K562 (cell line): ENCODE data around the gene FBXW12. TPM values are rescaled to one million over a fixed set of nuclear protein-coding genes. Genes with fewer than 3 reads are reported as not detected.
A peak's percentile ranks its signal among the peaks of the same experiment; 100 is the strongest.

Experiments used
- ATAC-seq: fragments of 200-7000 bp; cut with Tn5 transposase; 3 replicates; pipeline ENCODE4 v1.9.1; 2020; ENCODE audit warnings: moderate library complexity
- BruUV-seq: library from RNA; stranded (reverse); fragments of 400-500 nt; replicated peaks from 2 replicates; lab custom pipeline; 2021; lab: Mats Ljungman, UMichigan
- CTCF ChIA-PET: fragments of 300-600 bp; formaldehyde crosslinking; extraction: SDS; loops from one replicate; lab custom pipeline; 2021; ENCODE audit warnings: low intra/inter-chr PET ratio; lab: Yijun Ruan, JAX
- POLR2A ChIA-PET: fragments of 300-600, 350-650 bp; sonication (Branson Sonifier 250); formaldehyde crosslinking; extraction: SDS; loops from one replicate; lab custom pipeline; 2021; ENCODE audit warnings: antibody characterized with exemption, inconsistent platforms; lab: Yijun Ruan, JAX
- DNase-seq, 4 experiments: peaks; one replicate each; pipeline versions ENCODE4 v3.0.0 to v3.0.0-alpha.2; 2011 to 2018; ENCODE audit warnings: low spot score in 3 of 4, mixed read lengths in 3 of 4; ENCODE audit errors: extremely low read depth in 1 of 4
- FAIRE-seq: peaks from 2 replicates; lab custom pipeline; 2011; peaks lifted over from hg19 to GRCh38; lab: Jason Lieb, UNC
- H2AFZ ChIP-seq: 2 replicates; pipeline ENCODE4 v1.6.0; 2011; ENCODE audit warnings: low read depth, low read length, control low read depth, inconsistent platforms
- H3K27ac ChIP-seq: fragments of 200-600 bp; 3 replicates; pipeline ENCODE4 v1.8.0; 2011; ENCODE audit warnings: low read depth, mild to moderate bottlenecking, control low read depth, inconsistent platforms, low read length, moderate library complexity, mixed read lengths; ENCODE audit errors: extremely low read depth
- H3K27me3 ChIP-seq, 2 experiments: fragments of 300-600 bp in 1 of 2; 2 replicates in 1 of 2; 3 replicates in 1 of 2; pipeline versions ENCODE4 v1.6.0 to v1.8.0; 2011; ENCODE audit warnings: inconsistent platforms in 2 of 2, low read length in 2 of 2, mild to moderate bottlenecking in 1 of 2, mixed read lengths in 1 of 2, moderate library complexity in 1 of 2; ENCODE audit not compliant: control insufficient read depth in 2 of 2, insufficient read depth in 2 of 2
- H3K36me3 ChIP-seq: fragments of 300-600 bp; 3 replicates; pipeline ENCODE4 v1.8.0; 2011; ENCODE audit warnings: mild to moderate bottlenecking, low read length, inconsistent platforms; ENCODE audit not compliant: control insufficient read depth, insufficient read depth
- H3K4me1 ChIP-seq, 2 experiments: fragments of 200-600 bp in 1 of 2; replicated peaks in 1 of 2; 2 replicates in 1 of 2; 3 replicates in 1 of 2; pipeline versions ENCODE4 v1.5.1 to v1.8.0; 2011; ENCODE audit warnings: inconsistent platforms in 2 of 2, low read length in 2 of 2, mild to moderate bottlenecking in 1 of 2, mixed read lengths in 1 of 2, moderate library complexity in 1 of 2; ENCODE audit not compliant: control insufficient read depth in 2 of 2, insufficient read depth in 2 of 2
- H3K4me2 ChIP-seq: 2 replicates; pipeline ENCODE4 v1.6.1; 2011; ENCODE audit warnings: low read length, control low read depth, inconsistent platforms, mixed read lengths; ENCODE audit not compliant: insufficient read depth
- H3K4me3 ChIP-seq: fragments of 200-600 bp; sonication (generic), shearing (Covaris generic); 2 replicates; pipeline ENCODE4 v1.5.1; 2016; ENCODE audit warnings: control low read depth, inconsistent platforms
- H3K79me2 ChIP-seq: fragments of 200-600 bp; 3 replicates; pipeline ENCODE4 v1.8.0; 2011; ENCODE audit warnings: low read length, inconsistent platforms; ENCODE audit not compliant: control insufficient read depth, insufficient read depth
- H3K9ac ChIP-seq, 2 experiments: 2 replicates each; pipeline versions ENCODE4 v1.6.0 to v1.6.1; 2011; ENCODE audit warnings: low read depth in 2 of 2, low read length in 2 of 2, control low read depth in 1 of 2, inconsistent platforms in 1 of 2, mild to moderate bottlenecking in 1 of 2, mixed read lengths in 1 of 2; ENCODE audit not compliant: insufficient read depth in 1 of 2
- H3K9me1 ChIP-seq: one replicate; pipeline ENCODE4 v1.6.0; 2011; ENCODE audit warnings: inconsistent platforms, mild to moderate bottlenecking, low read length, moderate library complexity; ENCODE audit not compliant: control insufficient read depth, insufficient read depth
- H3K9me3 ChIP-seq: replicated peaks from 2 replicates; pipeline ENCODE4 v1.5.1; 2011; ENCODE audit warnings: low read depth, low read length, inconsistent platforms; ENCODE audit not compliant: control insufficient read depth, insufficient read depth
- H4K20me1 ChIP-seq: replicated peaks from 2 replicates; pipeline ENCODE4 v1.6.1; 2011; ENCODE audit warnings: low read length, inconsistent platforms, mixed read lengths; ENCODE audit not compliant: control insufficient read depth, insufficient read depth
- HMGXB4 ChIP-seq: sonication (generic); formaldehyde crosslinking; IDR thresholded peaks from 2 replicates; pipeline ENCODE4 v1.8.1; 2023; ENCODE audit warnings: mild to moderate bottlenecking, missing genetic modification reagents
- NFIC ChIP-seq: fragments of 450-650 bp; IDR thresholded peaks from 2 replicates; pipeline ENCODE4 v1.6.1; 2017; ENCODE audit warnings: mild to moderate bottlenecking, inconsistent platforms
- PRDM10 ChIP-seq: fragments of 450-650 bp; IDR thresholded peaks from 2 replicates; pipeline ENCODE4 v1.6.1; 2018; ENCODE audit not compliant: partially characterized antibody
- USF1 ChIP-seq: sonication (generic); formaldehyde crosslinking; IDR thresholded peaks from 2 replicates; pipeline ENCODE4 v1.9.0; 2022; ENCODE audit warnings: mild to moderate bottlenecking, missing genetic modification reagents
- WGBS: fragments of 100-300 bp; shearing (Covaris generic); methylation state at CpG from one replicate; pipeline ENCODE4 v1.1.6; 2016; ENCODE audit warnings: low coverage, mixed read lengths; ENCODE audit not compliant: insufficient coverage; ENCODE audit errors: missing lambda C conversion rate; 5-methylcytosine and 5-hydroxymethylcytosine counted together
- in situ Hi-C: fragments of 300-500 bp; cut with MboI; formaldehyde crosslinking; loops from 4 replicates; pipeline ENCODE4 v1.15.0; 2018; ENCODE audit warnings: inconsistent platforms, mixed read lengths
- intact Hi-C: fragments of 100-400 bp; cut with micrococcal nuclease; formaldehyde crosslinking; loops from 2 replicates; pipeline ENCODE4 v1.14.2; 2022
- polyA plus RNA-seq, 8 experiments: library from polyadenylated mRNA; depleted of rRNA in 4 of 8; stranded (reverse) in 5 of 8; unstranded in 3 of 8; fragments of >200 nt; fragmentation: Nextera tagmentation in 2 of 8; fragmentation: Illumina TruSeq in 1 of 8; extraction: Ambion mirVana in 2 of 8; extraction: Trizol in 1 of 8; gene quantifications; 2 replicates each; pipeline versions ENCODE4 v1.2.1 to v1.2.3, GENCODE V29; 2011 to 2014; ENCODE audit warnings: inconsistent platforms in 1 of 8, missing spikeins in 1 of 8
- total RNA-seq, 7 experiments: library from RNA; depleted of rRNA in 6 of 7; stranded (reverse); fragments of >200 nt in 6 of 7; fragmentation: Illumina TruSeq in 2 of 7; extraction: Trizol in 2 of 7; gene quantifications; 2 replicates each; pipeline versions ENCODE4 v1.2.1 to v1.2.3, GENCODE V29; 2011 to 2021; ENCODE audit warnings: low replicate concordance in 1 of 7

The FBXW12 gene
- total and polyA plus RNA-seq, 9 of the 15 experiments (the other 6 are each of a cell fraction or from before 2014, with no cell fraction given), result 0.04 to 0.07 (median 0.06) TPM; not detected in 6

- no TSS peak for BruUV-seq
- Histone ChIP-seq H3K9me3 (no peaks in the 10 kb centered on the region), H3K36me3 (no peaks in the 10 kb centered on the region), H3K9me1 (no peaks in the 10 kb centered on the region), H3K9ac (no peak overlapping the region; a peak in 1 of 4 replicates), H3K4me3 (no peak overlapping the region), H3K4me2 (no peak overlapping the region), H4K20me1 (no peaks in the 10 kb centered on the region), H3K27me3 (no peaks in the 10 kb centered on the region), H3K27ac (no peak overlapping the region), H3K79me2 (no peaks in the 10 kb centered on the region), H3K4me1 (peaks cover 0 to 3% of the 10 kb centered on the region in 2 experiments; a peak in 2 of 5 replicates), H2AFZ (no peak overlapping the region)
- CTCF ChIA-PET, result no interaction called here
- intact Hi-C loops (no loop called here), in situ Hi-C loops (no loop called here)
- TF ChIP-seq NFIC (peak; percentile 24; the same call in 1 of the 2 replicates), HMGXB4 (CRISPR knock-in tag) (no peak)
- no peak for FAIRE-seq
- DNase-seq, result peak in 2 of 4 experiments; percentile 14 to 53
- peak; percentile 90 for ATAC-seq
- POLR2A ChIA-PET, result interaction anchor here (0.7 kb wide), 3 partner anchors 126 to 837 kb away, joined by 3 to 4 read pairs (median 3); partner anchors contain the start of gene ZNF589
These were observed 4.8 kb upstream of the FBXW12 start for GRCh38 chr3:48367201-48367600.

GRCh38 chr3:48369693-48370332, 2.2 kb upstream of the FBXW12 start:
- H3K9me1 ChIP-seq, result no peaks in the 10 kb centered on the region
- H3K36me3 ChIP-seq, result no peaks in the 10 kb centered on the region
- peak; percentile 43; the same call in 1 of the 3 replicates for ATAC-seq
- 23% methylated on average over 7 of the region's 7 CpGs for WGBS
- CTCF ChIA-PET, result no interaction called here
- no TSS peak for BruUV-seq
- H3K9me3 ChIP-seq, result no peaks in the 10 kb centered on the region
- no peaks in the 10 kb centered on the region for H3K27me3 ChIP-seq
- H3K4me3 ChIP-seq, result no peak overlapping the region
- no peaks in the 10 kb centered on the region for H3K79me2 ChIP-seq
- POLR2A ChIA-PET, result no interaction called here
- in situ Hi-C loops, result no loop called here
- peak overlapping the region; percentile 70 for H2AFZ ChIP-seq
- H4K20me1 ChIP-seq, result no peaks in the 10 kb centered on the region
- intact Hi-C loops, result no loop called here
- peaks cover 0 to 3% of the 10 kb centered on the region in 2 experiments; a peak in 2 of 5 replicates for H3K4me1 ChIP-seq
- TF ChIP-seq PRDM10, result peak; percentile 27
- no peak for TF ChIP-seq USF1 (CRISPR knock-in tag)
- DNase-seq, result peak in 1 of 4 experiments; percentile 6
- no peak for FAIRE-seq
- no peak overlapping the region for H3K27ac ChIP-seq
- no peak overlapping the region for H3K9ac ChIP-seq
- no peak overlapping the region for H3K4me2 ChIP-seq
